K562 (cell line): Measurements from ENCODE around the gene SDC3. TPM values are rescaled to one million over a fixed set of nuclear protein-coding genes. Genes with fewer than 3 reads are reported as not detected.
A peak's percentile ranks its signal among the peaks of the same experiment; 100 is the strongest.

Experiments
- ARID1B ChIP-seq: fragments of 450-650 bp; IDR thresholded peaks from 2 replicates; pipeline ENCODE4 v1.6.1; 2016; ENCODE audit warnings: antibody characterized with exemption, mild to moderate bottlenecking, inconsistent platforms
- ARID4B ChIP-seq: sonication (generic); formaldehyde crosslinking; IDR thresholded peaks from 2 replicates; pipeline ENCODE4 v1.8.0; 2022; ENCODE audit warnings: mild to moderate bottlenecking, missing genetic modification reagents
- BHLHE40 ChIP-seq: IDR thresholded peaks from 2 replicates; pipeline ENCODE4 v1.6.1; 2011; ENCODE audit warnings: low read length, improper control_type of control experiment
- CREB5 ChIP-seq: fragments of 250-450 bp; sonication (Bioruptor Pico); IDR thresholded peaks from 2 replicates; pipeline ENCODE4 v1.5.0; 2020; ENCODE audit warnings: mild to moderate bottlenecking
- CSDE1 ChIP-seq, 2 experiments: fragments of 450-650 bp; IDR thresholded peaks; 2 replicates each; pipeline ENCODE4 v1.6.1; 2016; ENCODE audit warnings: mild to moderate bottlenecking in 1 of 2
- DMBX1 ChIP-seq: fragments of 250-450 bp; sonication (Bioruptor Pico); IDR thresholded peaks from 2 replicates; pipeline ENCODE4 v1.8.0; 2022; ENCODE audit warnings: inconsistent platforms, mild to moderate bottlenecking, moderate library complexity, borderline replicate concordance
- E2F1 ChIP-seq: sonication (generic); formaldehyde crosslinking; IDR thresholded peaks from 2 replicates; pipeline ENCODE4 v1.8.1; 2023; ENCODE audit warnings: mild to moderate bottlenecking, missing genetic modification reagents, moderate library complexity
- HBP1 ChIP-seq: fragments of 450-650 bp; formaldehyde crosslinking; IDR thresholded peaks from 2 replicates; pipeline ENCODE4 v1.4.0; 2022; ENCODE audit warnings: missing genetic modification characterization
- HNRNPLL ChIP-seq: fragments of 200-400 bp; formaldehyde crosslinking; IDR thresholded peaks from 2 replicates; pipeline ENCODE4 v1.6.1; 2017; ENCODE audit warnings: low read length, low read depth, mild to moderate bottlenecking; ENCODE audit not compliant: poor library complexity, severe bottlenecking
- IRF2 ChIP-seq: sonication (generic); formaldehyde crosslinking; IDR thresholded peaks from 2 replicates; pipeline ENCODE4 v1.8.1; 2022; ENCODE audit warnings: mild to moderate bottlenecking, missing genetic modification reagents
- KDM2B ChIP-seq: fragments of 250-450 bp; sonication (Bioruptor Pico); IDR thresholded peaks from 2 replicates; pipeline ENCODE4 v1.8.0; 2021; ENCODE audit warnings: mild to moderate bottlenecking, moderate library complexity
- MEIS2 ChIP-seq: fragments of 450-650 bp; IDR thresholded peaks from 2 replicates; pipeline ENCODE4 v1.6.1; 2014; ENCODE audit warnings: mild to moderate bottlenecking; ENCODE audit not compliant: partially characterized antibody
- MTA1 ChIP-seq: fragments of 450-650 bp; IDR thresholded peaks from 2 replicates; pipeline ENCODE4 v1.6.1; 2017; ENCODE audit warnings: borderline replicate concordance
- PHF21A ChIP-seq: fragments of 450-650 bp; IDR thresholded peaks from 2 replicates; pipeline ENCODE4 v1.6.1; 2017; ENCODE audit warnings: low read depth, borderline replicate concordance
- PHTF2 ChIP-seq: fragments of 250-450 bp; sonication (Bioruptor Pico); IDR thresholded peaks from 2 replicates; pipeline ENCODE4 v1.5.0; 2021; ENCODE audit warnings: mild to moderate bottlenecking
- PPARD ChIP-seq: fragments of 250-450 bp; sonication (Bioruptor Pico); IDR thresholded peaks from 2 replicates; pipeline ENCODE4 v1.8.0; 2022; ENCODE audit warnings: inconsistent platforms, mild to moderate bottlenecking, moderate library complexity
- RB1 ChIP-seq: fragments of 450-650 bp; IDR thresholded peaks from 2 replicates; pipeline ENCODE4 v1.6.1; 2017; ENCODE audit warnings: low read depth, mild to moderate bottlenecking
- RBM39 ChIP-seq: fragments of 200-400 bp; formaldehyde crosslinking; optimal IDR thresholded peaks from 2 replicates; pipeline ENCODE3; 2018; ENCODE audit warnings: low read depth, low read length
- SRF ChIP-seq, 2 experiments: fragments of 250-450, 450-650 bp in 1 of 2; sonication (Bioruptor Pico) in 1 of 2; sonication (generic) in 1 of 2; formaldehyde crosslinking; IDR thresholded peaks; 2 replicates each; pipeline versions ENCODE4 v1.5.0 to v1.5.1; 2020 to 2022; ENCODE audit warnings: mild to moderate bottlenecking in 1 of 2, missing genetic modification reagents in 1 of 2
- TBL1XR1 ChIP-seq, 2 experiments: IDR thresholded peaks; 2 replicates each; pipeline ENCODE4 v1.6.1; 2012; ENCODE audit warnings: improper control_type of control experiment in 2 of 2, low read length in 2 of 2, mild to moderate bottlenecking in 1 of 2
- polyA plus RNA-seq, 8 experiments: library from polyadenylated mRNA; depleted of rRNA in 4 of 8; stranded (reverse) in 5 of 8; unstranded in 3 of 8; fragments of >200 nt; fragmentation: Nextera tagmentation in 2 of 8; fragmentation: Illumina TruSeq in 1 of 8; extraction: Ambion mirVana in 2 of 8; extraction: Trizol in 1 of 8; gene quantifications; 2 replicates each; pipeline versions ENCODE4 v1.2.1 to v1.2.3, GENCODE V29; 2011 to 2014; ENCODE audit warnings: inconsistent platforms in 1 of 8, missing spikeins in 1 of 8
- total RNA-seq, 7 experiments: library from RNA; depleted of rRNA in 6 of 7; stranded (reverse); fragments of >200 nt in 6 of 7; fragmentation: Illumina TruSeq in 2 of 7; extraction: Trizol in 2 of 7; gene quantifications; 2 replicates each; pipeline versions ENCODE4 v1.2.1 to v1.2.3, GENCODE V29; 2011 to 2021; ENCODE audit warnings: low replicate concordance in 1 of 7

SDC3 gene
- total and polyA plus RNA-seq, 9 of the 15 experiments (the other 6 are each of a cell fraction or from before 2014, with no cell fraction given) = 0.38 to 44.1 (median 12.1) TPM

- 0 out of 2 replicates have a peak, but pooled peaks have one; percentile 20 for TF ChIP-seq DMBX1 (CRISPR knock-in tag)
- peak; percentile 87 for TF ChIP-seq BHLHE40
- TF ChIP-seq SRF (CRISPR knock-in tag; IDR thresholded peaks at IDR 0.05) = peak; percentile 53 to 94; a peak in 3 of 4 replicates
- TF ChIP-seq HBP1 (CRISPR knock-in tag) = peak; percentile 71
- no peak for TF ChIP-seq PHF21A
- TF ChIP-seq TBL1XR1 (IDR thresholded peaks at IDR 0.05; ENCODE audit: low read length in 2 of 2) = peak in 1 of 2 experiments; percentile 48; a peak in 1 of 4 replicates
- peak; percentile 87 for TF ChIP-seq MTA1
- TF ChIP-seq E2F1 = peak; percentile 64; the same call in 1 of the 2 replicates
- TF ChIP-seq RBM39 = peak; percentile 83
- TF ChIP-seq ARID1B = peak; percentile 94
- no peak for TF ChIP-seq CREB5
- no peak for TF ChIP-seq IRF2 (CRISPR knock-in tag)
- no peak for TF ChIP-seq PHTF2 (CRISPR knock-in tag)
- peak; percentile 7; the same call in 1 of the 2 replicates for TF ChIP-seq RB1
- no peak for TF ChIP-seq KDM2B (CRISPR knock-in tag)
- peak; percentile 57 for TF ChIP-seq HNRNPLL
- TF ChIP-seq CSDE1 (IDR thresholded peaks at IDR 0.05) = peak in 1 of 2 experiments; percentile 78; a peak in 2 of 4 replicates
- TF ChIP-seq ARID4B (CRISPR knock-in tag) = peak; percentile 51; the same call in 1 of the 2 replicates
- no peak for TF ChIP-seq PPARD (CRISPR knock-in tag)
- TF ChIP-seq MEIS2 = peak; percentile 76
These were observed 84.4 kb downstream of the SDC3 start (continued) for GRCh38 chr1:30823969-30824735.
